Measurements from ENCODE around the gene MS4A15. TPM values are rescaled to one million over a fixed set of nuclear protein-coding genes. Genes with fewer than 3 reads are reported as not detected.

The MS4A15 gene
- total RNA-seq, 1 donor, result not detected

GRCh38 chr11:60763692-60764369, 7.2 kb downstream of the MS4A15 start:
- peaks cover 9% of the 10 kb centered on the region for H3K4me1 ChIP-seq (ENCODE audit: insufficient read depth, low read length)

GRCh38 chr11:60764879-60765278, 8.2 kb downstream of the MS4A15 start:
- Histone ChIP-seq H3K27me3 (ENCODE audit: insufficient read depth, low read length) (no peaks in the 10 kb centered on the region), H3K4me3 (ENCODE audit: low read length) (no peak overlapping the region), H3K4me1 (ENCODE audit: insufficient read depth, low read length) (peaks cover 1% of the 10 kb centered on the region), H3K9me3 (ENCODE audit: low read depth, low read length) (no peaks in the 10 kb centered on the region)

More at GRCh38 chr11:60763692-60764369, 7.2 kb downstream of the MS4A15 start:
- Histone ChIP-seq H3K4me3 (ENCODE audit: low read length) (no peak overlapping the region), H3K9me3 (ENCODE audit: low read depth, low read length) (no peaks in the 10 kb centered on the region), H3K27me3 (ENCODE audit: insufficient read depth, low read length) (no peaks in the 10 kb centered on the region)

- H3K4me3 ChIP-seq (ENCODE audit: low read length), result no peak overlapping the region
- H3K27me3 ChIP-seq (ENCODE audit: insufficient read depth, low read length), result no peaks in the 10 kb centered on the region
- H3K4me1 ChIP-seq (ENCODE audit: insufficient read depth, low read length), result no peaks in the 10 kb centered on the region
Observed at GRCh38 chr11:60765355-60765754, 8.7 kb downstream of the MS4A15 start.

GRCh38 chr11:60766547-60766946, 9.9 kb downstream of the MS4A15 start:
- H3K9me3 ChIP-seq (ENCODE audit: low read depth, low read length), result no peaks in the 10 kb centered on the region
- H3K27me3 ChIP-seq (ENCODE audit: insufficient read depth, low read length), result no peaks in the 10 kb centered on the region
- no peaks in the 10 kb centered on the region for H3K4me1 ChIP-seq (ENCODE audit: insufficient read depth, low read length)
- H3K4me3 ChIP-seq (ENCODE audit: low read length), result no peak overlapping the region

More at GRCh38 chr11:60765355-60765754, 8.7 kb downstream of the MS4A15 start:
- H3K9me3 ChIP-seq (ENCODE audit: low read depth, low read length), result no peaks in the 10 kb centered on the region

- no peaks in the 10 kb centered on the region for H3K9me3 ChIP-seq (ENCODE audit: low read depth, low read length)
- no peaks in the 10 kb centered on the region for H3K27me3 ChIP-seq (ENCODE audit: insufficient read depth, low read length)
- no peaks in the 10 kb centered on the region for H3K4me1 ChIP-seq (ENCODE audit: insufficient read depth, low read length)
- no peak overlapping the region for H3K4me3 ChIP-seq (ENCODE audit: low read length)
Observed at GRCh38 chr11:60767388-60767811, 10.7 kb downstream of the MS4A15 start.

- H3K9me3 ChIP-seq (ENCODE audit: low read depth, low read length), result no peaks in the 10 kb centered on the region
- H3K4me3 ChIP-seq (ENCODE audit: low read length), result no peak overlapping the region
- no peaks in the 10 kb centered on the region for H3K27me3 ChIP-seq (ENCODE audit: insufficient read depth, low read length)
- no peaks in the 10 kb centered on the region for H3K4me1 ChIP-seq (ENCODE audit: insufficient read depth, low read length)
Observed at GRCh38 chr11:60768202-60768601, 11.5 kb downstream of the MS4A15 start.

GRCh38 chr11:60769273-60769672, 12.6 kb downstream of the MS4A15 start:
- Histone ChIP-seq H3K4me3 (ENCODE audit: low read length) (no peak overlapping the region), H3K27me3 (ENCODE audit: insufficient read depth, low read length) (no peaks in the 10 kb centered on the region), H3K4me1 (ENCODE audit: insufficient read depth, low read length) (no peaks in the 10 kb centered on the region)

GRCh38 chr11:60769811-60770210, 13.1 kb downstream of the MS4A15 start:
- Histone ChIP-seq H3K4me1 (ENCODE audit: insufficient read depth, low read length) (no peaks in the 10 kb centered on the region), H3K4me3 (ENCODE audit: low read length) (no peak overlapping the region), H3K27me3 (ENCODE audit: insufficient read depth, low read length) (no peaks in the 10 kb centered on the region)

More at GRCh38 chr11:60769273-60769672, 12.6 kb downstream of the MS4A15 start:
- H3K9me3 ChIP-seq (ENCODE audit: low read depth, low read length), result no peaks in the 10 kb centered on the region

GRCh38 chr11:60771146-60771545, 14.5 kb downstream of the MS4A15 start:
- Histone ChIP-seq H3K4me3 (ENCODE audit: low read length) (no peak overlapping the region), H3K4me1 (ENCODE audit: insufficient read depth, low read length) (no peaks in the 10 kb centered on the region), H3K9me3 (ENCODE audit: low read depth, low read length) (no peaks in the 10 kb centered on the region), H3K27me3 (ENCODE audit: insufficient read depth, low read length) (no peaks in the 10 kb centered on the region)

More at GRCh38 chr11:60769811-60770210, 13.1 kb downstream of the MS4A15 start:
- H3K9me3 ChIP-seq (ENCODE audit: low read depth, low read length), result no peaks in the 10 kb centered on the region

- H3K4me3 ChIP-seq (ENCODE audit: low read length), result no peak overlapping the region
- no peaks in the 10 kb centered on the region for H3K9me3 ChIP-seq (ENCODE audit: low read depth, low read length)
- H3K4me1 ChIP-seq (ENCODE audit: insufficient read depth, low read length), result no peaks in the 10 kb centered on the region
- H3K27me3 ChIP-seq (ENCODE audit: insufficient read depth, low read length), result no peaks in the 10 kb centered on the region
Observed at GRCh38 chr11:60771879-60772525, 15.3 kb downstream of the MS4A15 start.

- H3K27me3 ChIP-seq (ENCODE audit: insufficient read depth, low read length), result no peaks in the 10 kb centered on the region
- H3K9me3 ChIP-seq (ENCODE audit: low read depth, low read length), result no peaks in the 10 kb centered on the region
- no peaks in the 10 kb centered on the region for H3K4me1 ChIP-seq (ENCODE audit: insufficient read depth, low read length)
- H3K4me3 ChIP-seq (ENCODE audit: low read length), result no peak overlapping the region
Observed at GRCh38 chr11:60772666-60773065, 16.0 kb downstream of the MS4A15 start.

- Histone ChIP-seq H3K9me3 (ENCODE audit: low read depth, low read length) (no peaks in the 10 kb centered on the region), H3K27me3 (ENCODE audit: insufficient read depth, low read length) (no peaks in the 10 kb centered on the region), H3K4me1 (ENCODE audit: insufficient read depth, low read length) (no peaks in the 10 kb centered on the region), H3K4me3 (ENCODE audit: low read length) (no peak overlapping the region)
Observed at GRCh38 chr11:60774726-60775125, 18.1 kb downstream of the MS4A15 start.

- H3K4me3 ChIP-seq (ENCODE audit: low read length), result no peak overlapping the region
- no peaks in the 10 kb centered on the region for H3K9me3 ChIP-seq (ENCODE audit: low read depth, low read length)
- no peaks in the 10 kb centered on the region for H3K4me1 ChIP-seq (ENCODE audit: insufficient read depth, low read length)
Observed at GRCh38 chr11:60775420-60775961, 18.8 kb downstream of the MS4A15 start.

GRCh38 chr11:60776167-60776566, 19.5 kb downstream of the MS4A15 start:
- no peaks in the 10 kb centered on the region for H3K9me3 ChIP-seq (ENCODE audit: low read depth, low read length)
- H3K4me1 ChIP-seq (ENCODE audit: insufficient read depth, low read length), result no peaks in the 10 kb centered on the region
- no peak overlapping the region for H3K4me3 ChIP-seq (ENCODE audit: low read length)
- H3K27me3 ChIP-seq (ENCODE audit: insufficient read depth, low read length), result no peaks in the 10 kb centered on the region

More at GRCh38 chr11:60775420-60775961, 18.8 kb downstream of the MS4A15 start:
- H3K27me3 ChIP-seq (ENCODE audit: insufficient read depth, low read length), result no peaks in the 10 kb centered on the region

- H3K27me3 ChIP-seq (ENCODE audit: insufficient read depth, low read length), result no peaks in the 10 kb centered on the region
- H3K4me1 ChIP-seq (ENCODE audit: insufficient read depth, low read length), result no peaks in the 10 kb centered on the region
- H3K4me3 ChIP-seq (ENCODE audit: low read length), result no peak overlapping the region
- no peaks in the 10 kb centered on the region for H3K9me3 ChIP-seq (ENCODE audit: low read depth, low read length)
Observed at GRCh38 chr11:60777106-60777505, 20.4 kb downstream of the MS4A15 start.

Data from mononuclear cell (primary cell).